Caki2 (cell line): Measurements from ENCODE around the gene PARD6B. TPM values are rescaled to one million over a fixed set of nuclear protein-coding genes. Genes with fewer than 3 reads are reported as not detected.
"Not testable (repeated sequence)": the region's sequence is repeated elsewhere in the genome, so short reads cannot be mapped to it uniquely, and the experiment has no call there.

Experiments used
- DNase-seq: peaks from one replicate; pipeline ENCODE4 v3.0.0-alpha.2; 2015; ENCODE audit warnings: low read depth
- in situ Hi-C: cut with HindIII; loops from 2 replicates; pipeline ENCODE4 v1.10.0; 2016; ENCODE audit warnings: low sequenced_read_pairs, low pct_unique_long_range_greater_than_20kb, mixed read lengths
- total RNA-seq: library from RNA; depleted of rRNA; stranded (reverse); fragments of >200 nt; shearing (Covaris generic); gene quantifications from 2 replicates; pipeline ENCODE4 v1.2.3, GENCODE V29; 2014; ENCODE audit warnings: low replicate concordance

The PARD6B gene
- total RNA-seq, 1 experiment from 2014 or later = 58.6 TPM

DNA sequence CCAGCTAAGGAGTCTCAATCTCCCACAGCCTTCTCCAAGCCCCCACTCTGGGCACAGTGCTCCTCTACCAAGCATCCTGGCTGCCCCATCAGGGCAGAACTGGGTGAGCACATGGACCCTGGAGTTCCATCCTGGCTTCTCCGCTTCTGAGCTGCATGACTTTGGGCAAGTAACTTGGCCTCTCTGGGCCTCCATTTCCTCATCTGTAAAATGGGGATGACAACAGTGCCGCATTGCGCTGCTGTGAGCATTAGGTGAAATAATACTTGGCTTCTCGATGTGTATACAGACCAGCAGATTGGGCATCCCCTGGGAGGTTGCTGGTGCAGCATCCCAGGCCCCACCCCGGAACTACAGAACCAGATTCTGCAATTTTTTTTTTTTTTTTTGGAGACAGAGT lies 31.7 kb upstream of the PARD6B start:
- DNase-seq = no peak
- in situ Hi-C loops = no loop called here

DNA sequence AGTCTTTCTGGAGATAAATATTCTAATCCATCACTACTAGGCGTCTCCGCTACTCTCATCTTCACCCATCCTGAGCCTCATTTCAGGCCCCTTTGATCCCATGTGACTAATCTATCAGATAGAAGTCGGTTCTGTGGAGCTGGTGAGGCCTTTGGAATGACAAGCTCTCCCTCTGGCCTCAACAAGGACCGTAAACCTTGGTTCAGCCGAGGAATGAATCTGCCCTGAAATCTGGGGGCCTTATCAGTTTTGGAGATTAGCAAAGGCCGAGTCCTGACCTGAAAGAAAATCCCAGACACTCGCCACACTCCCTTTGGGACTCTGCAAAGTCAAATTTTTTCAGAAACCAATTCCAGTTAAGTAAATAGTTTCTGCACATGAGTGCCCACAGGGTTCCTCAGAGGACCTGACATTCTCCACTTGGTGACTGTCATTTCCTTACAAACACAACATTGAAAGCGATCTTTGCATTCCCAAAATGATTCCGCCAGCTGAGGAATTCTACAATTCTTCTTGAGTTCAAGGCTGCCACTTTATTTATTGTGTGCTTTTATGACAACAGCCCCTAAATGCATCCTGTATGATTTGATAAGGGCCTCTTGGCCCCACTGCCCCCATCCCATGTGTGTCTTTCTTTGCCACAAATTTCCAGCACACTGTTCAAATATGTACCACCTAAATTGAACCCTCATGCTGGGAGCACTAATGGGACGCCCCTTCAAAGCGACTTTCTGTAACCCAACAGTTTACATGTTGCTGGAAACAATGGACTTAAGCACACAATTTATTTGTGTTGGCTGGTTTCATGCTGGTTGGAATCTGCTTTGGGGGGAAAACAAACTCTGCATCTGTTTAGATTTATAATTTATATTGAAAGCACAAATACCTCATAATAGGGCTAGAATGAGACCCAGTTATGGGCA lies 30.1 kb upstream of the PARD6B start:
- DNase-seq = no peak
- in situ Hi-C loops = no loop called here

GRCh38 chr20:50703651-50704438 lies 27.5 kb upstream of the PARD6B start:
- in situ Hi-C loops, DNase-seq: not testable (repeated sequence)

DNA sequence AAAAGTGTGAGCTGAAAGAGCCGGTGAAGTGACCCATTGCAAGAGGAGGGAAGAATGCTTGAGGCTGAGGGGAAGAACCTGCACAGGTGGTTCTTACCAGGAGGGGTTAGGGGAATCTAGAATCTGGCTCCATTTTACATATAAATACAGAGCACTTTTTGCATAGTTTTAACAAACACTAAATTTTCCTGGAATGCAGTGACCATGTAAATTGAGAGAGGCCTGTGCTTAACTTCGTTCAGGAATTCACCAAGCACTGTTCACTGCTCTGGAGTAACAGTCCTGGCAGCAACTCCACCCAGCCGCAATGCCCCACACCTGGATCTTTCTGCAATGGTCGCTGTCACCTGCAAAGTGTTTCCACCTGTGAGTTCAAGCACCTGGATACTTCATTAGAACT lies 26.9 kb upstream of the PARD6B start:
- no peak for DNase-seq
- in situ Hi-C loops = no loop called here

DNA sequence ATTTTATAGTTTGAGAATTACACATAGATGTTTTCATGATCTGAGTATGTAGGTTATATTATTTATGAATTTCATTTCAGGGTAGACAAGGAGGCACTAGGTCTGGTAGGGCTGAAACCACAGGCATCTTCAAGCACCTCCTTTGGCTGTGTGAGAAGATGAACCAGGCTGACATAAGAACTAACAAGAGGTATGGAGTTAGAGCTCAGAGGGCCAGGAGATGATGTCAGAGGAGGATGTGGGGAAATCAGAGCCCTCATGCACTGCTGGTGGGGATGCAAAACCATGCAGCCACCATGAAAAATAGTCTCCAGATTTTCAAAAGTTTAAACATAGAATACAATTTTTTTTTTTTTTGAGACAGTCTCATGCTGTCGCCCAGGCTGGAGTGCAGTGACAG lies 26.4 kb upstream of the PARD6B start:
- DNase-seq = no peak
- in situ Hi-C loops = no loop called here

DNA sequence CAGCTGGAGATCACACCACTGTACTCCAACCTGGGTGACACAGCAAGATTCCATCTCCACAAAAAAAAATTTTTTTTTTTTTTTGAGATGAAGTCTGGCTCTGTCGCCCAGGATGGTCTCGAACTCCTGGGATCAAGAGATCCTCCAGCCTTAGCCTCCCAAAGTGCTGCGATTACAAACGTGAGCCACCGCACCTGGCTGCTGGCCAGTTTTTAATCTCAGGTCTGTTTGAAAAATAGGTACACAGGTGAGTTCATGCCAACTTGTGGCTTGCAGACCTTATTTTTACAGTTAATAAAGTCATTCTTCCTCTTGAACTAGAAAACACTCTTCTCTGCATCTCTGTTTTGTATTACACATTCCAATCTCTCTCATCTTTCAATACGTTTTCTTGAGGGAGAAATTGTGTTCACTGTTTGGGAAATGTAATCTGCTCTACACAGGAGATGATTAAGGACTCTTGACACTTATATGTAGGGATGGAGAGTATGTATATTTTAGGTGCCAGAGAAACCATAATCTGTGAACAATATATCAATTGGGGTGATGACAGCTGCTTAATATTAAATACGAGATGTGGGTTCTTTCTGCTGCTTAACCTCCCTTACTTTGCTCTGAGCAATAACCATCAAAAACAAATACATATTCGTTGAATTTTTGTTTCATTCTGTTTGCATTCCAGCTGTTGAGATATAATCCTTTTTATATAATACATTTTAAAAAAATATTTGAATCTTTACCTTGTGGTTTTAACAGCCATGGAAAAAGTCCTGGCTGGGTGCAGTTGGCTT lies 22.3 kb upstream of the PARD6B start:
- no peak for DNase-seq
- in situ Hi-C loops = no loop called here

DNA sequence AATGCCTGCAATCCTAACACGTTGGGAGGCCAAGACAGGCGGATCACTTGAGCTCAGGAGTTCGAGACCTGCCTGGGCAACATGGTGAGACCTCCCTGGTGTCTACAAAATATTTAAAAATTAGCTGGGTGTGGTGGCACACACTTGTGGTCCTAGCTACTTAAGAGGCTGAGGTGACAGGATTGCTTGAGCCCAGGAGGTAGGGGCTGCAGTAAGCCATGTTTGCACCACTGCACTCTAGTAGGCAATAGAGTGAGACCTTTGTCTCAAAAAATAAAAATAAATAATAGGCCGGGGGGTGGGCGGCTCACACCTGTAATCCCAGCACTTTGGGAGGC lies 21.8 kb upstream of the PARD6B start:
- in situ Hi-C loops = no loop called here
- DNase-seq = no peak

DNA sequence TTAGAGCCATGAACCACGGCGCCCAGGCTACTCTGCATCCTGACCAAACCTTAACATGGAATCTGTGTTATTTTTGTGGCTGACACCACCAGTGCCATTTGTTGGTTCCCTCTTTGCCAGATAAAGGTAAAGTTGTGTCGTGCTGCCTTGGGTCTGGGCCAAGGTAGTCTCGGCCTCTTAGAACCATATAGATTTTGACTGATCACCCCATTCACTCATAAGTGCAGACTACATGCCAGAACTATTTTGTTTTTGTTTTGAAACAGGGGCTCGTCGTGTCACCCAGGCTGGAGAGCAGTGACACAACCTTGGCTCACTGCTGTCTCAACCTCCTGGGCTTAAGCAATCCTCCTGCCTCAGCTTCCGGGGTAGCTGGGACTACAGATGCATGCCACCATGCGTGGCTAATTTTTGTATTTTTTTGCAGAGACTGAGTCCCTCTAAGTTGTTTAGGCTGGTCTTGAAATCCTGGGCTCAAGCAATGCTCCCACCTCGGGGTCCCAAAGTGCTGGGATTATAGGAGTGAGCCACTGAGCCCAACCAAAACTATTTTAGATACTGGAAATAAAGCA lies 20.8 kb upstream of the PARD6B start:
- in situ Hi-C loops = loop anchor here (10.0 kb wide), 1 partner anchor 66 kb away; no protein-coding TSS in a partner anchor

DNA sequence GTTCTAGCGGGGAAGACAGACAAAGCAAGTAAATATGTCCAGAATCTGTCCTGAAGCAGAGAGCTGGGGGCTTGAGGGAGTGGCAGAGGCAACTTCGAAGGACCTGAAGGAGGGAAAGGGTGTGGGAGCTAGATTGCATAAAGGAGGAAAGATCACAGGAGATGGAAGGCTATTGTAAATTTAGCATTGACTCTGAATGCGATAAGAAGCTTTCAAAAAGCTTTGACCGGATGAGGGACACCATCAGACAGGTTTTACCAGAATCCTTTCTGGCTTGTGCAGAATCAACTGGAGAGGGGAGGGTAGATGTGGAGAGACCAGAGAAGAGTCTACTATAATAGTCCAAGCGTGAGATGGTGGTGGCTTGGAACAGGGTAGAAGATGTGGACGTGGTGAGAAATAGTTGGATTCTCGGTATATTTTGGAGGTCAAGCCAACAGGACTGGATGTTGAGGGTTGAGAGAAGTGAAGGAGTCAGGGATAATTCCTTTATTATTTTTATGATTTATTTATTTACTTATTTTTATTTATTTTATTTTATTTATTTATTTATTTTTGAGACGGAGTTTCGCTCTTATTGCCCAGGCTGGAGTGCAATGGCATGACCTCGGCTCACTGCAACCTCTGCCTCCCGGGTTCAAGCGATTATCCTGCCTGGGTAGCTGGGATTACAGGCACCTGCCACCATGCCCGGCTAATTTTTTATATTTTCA lies 20.1 kb upstream of the PARD6B start:
- in situ Hi-C loops = loop anchor here (10.0 kb wide), 1 partner anchor 66 kb away; no protein-coding TSS in a partner anchor
- no peak for DNase-seq

More for the DNA sequence above, 20.8 kb upstream of the PARD6B start:
- no peak for DNase-seq

- in situ Hi-C loops = loop anchor here (10.0 kb wide), 1 partner anchor 68 kb away; no protein-coding TSS in a partner anchor
- DNase-seq = no peak
Measured at GRCh38 chr20:50712771-50713656, 18.4 kb upstream of the PARD6B start.

- no peak for DNase-seq
- in situ Hi-C loops = loop anchor here (10.0 kb wide), 1 partner anchor 69 kb away; no protein-coding TSS in a partner anchor
Measured at GRCh38 chr20:50713657-50714101, 17.7 kb upstream of the PARD6B start.

GRCh38 chr20:50714426-50714825 lies 17.0 kb upstream of the PARD6B start:
- DNase-seq = not testable (repeated sequence)
- in situ Hi-C loops = loop anchor here (10.0 kb wide), 1 partner anchor 70 kb away; no protein-coding TSS in a partner anchor

GRCh38 chr20:50715694-50716093 lies 15.7 kb upstream of the PARD6B start:
- in situ Hi-C loops = loop anchor here (10.0 kb wide), 1 partner anchor 71 kb away; no protein-coding TSS in a partner anchor
- no peak for DNase-seq

DNA sequence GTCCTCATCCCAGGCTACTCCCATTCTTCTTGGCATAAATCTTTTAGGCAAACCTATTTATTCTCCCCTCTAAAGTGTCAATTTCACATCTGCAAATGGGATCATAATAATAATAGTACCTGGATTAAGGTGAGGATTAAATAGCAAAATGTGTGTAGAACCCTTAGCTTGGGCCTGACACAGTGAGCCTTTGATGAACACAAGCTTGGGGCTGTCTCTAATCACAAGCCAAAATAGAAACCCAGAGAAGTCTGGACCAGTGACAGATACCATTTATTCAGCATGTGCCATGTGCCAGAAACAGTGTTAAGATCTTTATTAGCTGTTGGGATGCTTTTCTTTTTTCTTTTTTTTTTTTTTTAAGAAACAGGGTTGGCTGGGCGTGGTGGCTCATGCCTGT lies 14.9 kb upstream of the PARD6B start:
- in situ Hi-C loops = loop anchor here (10.0 kb wide), 1 partner anchor 72 kb away; no protein-coding TSS in a partner anchor
- no peak for DNase-seq

- DNase-seq = no peak
- in situ Hi-C loops = loop anchor here (10.0 kb wide), 1 partner anchor 73 kb away; no protein-coding TSS in a partner anchor
Measured at GRCh38 chr20:50717312-50717711, 14.1 kb upstream of the PARD6B start.
